ENCODE data around the gene TRIM40. TPM values are rescaled to one million over a fixed set of nuclear protein-coding genes. Genes with fewer than 3 reads are reported as not detected.

Gene TRIM40
- total and polyA plus RNA-seq, 2 of the 13 experiments (the other 11 are each of a cell fraction or from before 2014, with no cell fraction given) = 0.58 TPM; not detected in 1

DNA sequence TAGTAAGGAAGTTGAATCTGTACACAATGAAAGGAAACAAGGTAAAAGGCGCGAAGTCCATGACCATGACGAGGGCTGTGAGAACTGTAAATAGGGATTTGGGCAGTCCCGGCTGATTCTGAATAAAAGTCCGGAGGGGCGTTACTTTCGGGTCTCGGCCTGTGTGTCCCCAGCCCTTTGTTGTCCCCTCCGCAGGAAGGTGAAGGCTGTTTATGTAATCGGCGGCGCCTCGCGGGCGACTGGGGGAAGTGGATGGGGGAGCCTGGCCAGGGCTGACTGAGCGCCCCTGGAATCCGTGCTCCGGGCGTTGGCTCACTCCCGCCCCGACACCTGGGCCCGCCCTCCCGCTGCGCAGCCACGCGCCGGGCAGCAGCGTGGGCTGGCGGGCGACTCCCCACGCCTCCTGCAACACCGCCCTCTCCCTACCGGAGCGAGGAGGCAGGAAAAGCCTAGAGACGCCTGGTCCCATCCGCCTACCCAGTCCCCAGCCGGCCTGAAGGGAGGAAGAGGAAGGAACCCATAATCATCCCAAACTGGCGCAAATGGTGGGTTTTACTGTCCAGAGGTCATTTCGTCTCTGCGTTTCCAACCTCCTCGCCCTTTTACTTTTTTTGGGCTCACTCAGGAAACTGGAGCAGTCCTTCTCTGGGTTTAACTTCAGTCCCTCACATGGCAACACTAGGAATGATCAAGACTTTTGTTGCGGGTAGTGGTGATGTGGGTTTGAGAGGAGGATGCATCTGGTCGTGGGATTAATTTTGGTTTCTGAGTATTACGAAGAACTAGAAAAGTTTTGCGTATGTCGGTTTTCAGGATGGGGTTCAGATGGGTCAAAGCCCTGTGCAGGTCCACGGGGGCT lies 35.1 kb upstream of the TRIM40 start (continued):
- TF ChIP-seq, protein P1, sequence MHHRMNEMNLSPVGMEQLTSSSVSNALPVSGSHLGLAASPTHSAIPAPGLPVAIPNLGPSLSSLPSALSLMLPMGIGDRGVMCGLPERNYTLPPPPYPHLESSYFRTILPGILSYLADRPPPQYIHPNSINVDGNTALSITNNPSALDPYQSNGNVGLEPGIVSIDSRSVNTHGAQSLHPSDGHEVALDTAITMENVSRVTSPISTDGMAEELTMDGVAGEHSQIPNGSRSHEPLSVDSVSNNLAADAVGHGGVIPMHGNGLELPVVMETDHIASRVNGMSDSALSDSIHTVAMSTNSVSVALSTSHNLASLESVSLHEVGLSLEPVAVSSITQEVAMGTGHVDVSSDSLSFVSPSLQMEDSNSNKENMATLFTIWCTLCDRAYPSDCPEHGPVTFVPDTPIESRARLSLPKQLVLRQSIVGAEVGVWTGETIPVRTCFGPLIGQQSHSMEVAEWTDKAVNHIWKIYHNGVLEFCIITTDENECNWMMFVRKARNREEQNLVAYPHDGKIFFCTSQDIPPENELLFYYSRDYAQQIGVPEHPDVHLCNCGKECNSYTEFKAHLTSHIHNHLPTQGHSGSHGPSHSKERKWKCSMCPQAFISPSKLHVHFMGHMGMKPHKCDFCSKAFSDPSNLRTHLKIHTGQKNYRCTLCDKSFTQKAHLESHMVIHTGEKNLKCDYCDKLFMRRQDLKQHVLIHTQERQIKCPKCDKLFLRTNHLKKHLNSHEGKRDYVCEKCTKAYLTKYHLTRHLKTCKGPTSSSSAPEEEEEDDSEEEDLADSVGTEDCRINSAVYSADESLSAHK (CRISPR knock-in tag; IDR thresholded peaks at IDR 0.05; ENCODE audit: borderline replicate concordance) = no peak
- TF ChIP-seq SETDB1 (CRISPR knock-in tag; IDR thresholded peaks at IDR 0.05; ENCODE audit: borderline replicate concordance) (no peak), UBTF (CRISPR knock-in tag; IDR thresholded peaks at IDR 0.05) (peak; percentile 95), ZNF446 (CRISPR knock-in tag; IDR thresholded peaks at IDR 0.05) (peak; percentile 27; the same call in 1 of the 2 replicates), FOXA3 (CRISPR knock-in tag; IDR thresholded peaks at IDR 0.05) (peak; percentile 89), ZNF713 (CRISPR knock-in tag; IDR thresholded peaks at IDR 0.05) (peak; percentile 89; the same call in 1 of the 2 replicates), PREB (CRISPR knock-in tag; IDR thresholded peaks at IDR 0.05) (no peak), KLF15 (CRISPR knock-in tag; IDR thresholded peaks at IDR 0.05; ENCODE audit: borderline replicate concordance) (no peak), ZNF550 (CRISPR knock-in tag; IDR thresholded peaks at IDR 0.05; ENCODE audit: borderline replicate concordance) (peak; percentile 90; the same call in 1 of the 2 replicates), MBD4 (IDR thresholded peaks at IDR 0.05; ENCODE audit: borderline replicate concordance, low read length) (no peak), SIX4 (CRISPR knock-in tag; IDR thresholded peaks at IDR 0.05) (no peak), ZNF672 (CRISPR knock-in tag; IDR thresholded peaks at IDR 0.05) (no peak), EHMT2 (IDR thresholded peaks at IDR 0.05; ENCODE audit: borderline replicate concordance, low read depth, low read length) (no peak)
- TF ChIP-seq, protein P2, sequence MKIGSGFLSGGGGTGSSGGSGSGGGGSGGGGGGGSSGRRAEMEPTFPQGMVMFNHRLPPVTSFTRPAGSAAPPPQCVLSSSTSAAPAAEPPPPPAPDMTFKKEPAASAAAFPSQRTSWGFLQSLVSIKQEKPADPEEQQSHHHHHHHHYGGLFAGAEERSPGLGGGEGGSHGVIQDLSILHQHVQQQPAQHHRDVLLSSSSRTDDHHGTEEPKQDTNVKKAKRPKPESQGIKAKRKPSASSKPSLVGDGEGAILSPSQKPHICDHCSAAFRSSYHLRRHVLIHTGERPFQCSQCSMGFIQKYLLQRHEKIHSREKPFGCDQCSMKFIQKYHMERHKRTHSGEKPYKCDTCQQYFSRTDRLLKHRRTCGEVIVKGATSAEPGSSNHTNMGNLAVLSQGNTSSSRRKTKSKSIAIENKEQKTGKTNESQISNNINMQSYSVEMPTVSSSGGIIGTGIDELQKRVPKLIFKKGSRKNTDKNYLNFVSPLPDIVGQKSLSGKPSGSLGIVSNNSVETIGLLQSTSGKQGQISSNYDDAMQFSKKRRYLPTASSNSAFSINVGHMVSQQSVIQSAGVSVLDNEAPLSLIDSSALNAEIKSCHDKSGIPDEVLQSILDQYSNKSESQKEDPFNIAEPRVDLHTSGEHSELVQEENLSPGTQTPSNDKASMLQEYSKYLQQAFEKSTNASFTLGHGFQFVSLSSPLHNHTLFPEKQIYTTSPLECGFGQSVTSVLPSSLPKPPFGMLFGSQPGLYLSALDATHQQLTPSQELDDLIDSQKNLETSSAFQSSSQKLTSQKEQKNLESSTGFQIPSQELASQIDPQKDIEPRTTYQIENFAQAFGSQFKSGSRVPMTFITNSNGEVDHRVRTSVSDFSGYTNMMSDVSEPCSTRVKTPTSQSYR (CRISPR knock-in tag; IDR thresholded peaks at IDR 0.05; ENCODE audit: borderline replicate concordance) = peak; percentile 62
- TF ChIP-seq, protein P3, sequence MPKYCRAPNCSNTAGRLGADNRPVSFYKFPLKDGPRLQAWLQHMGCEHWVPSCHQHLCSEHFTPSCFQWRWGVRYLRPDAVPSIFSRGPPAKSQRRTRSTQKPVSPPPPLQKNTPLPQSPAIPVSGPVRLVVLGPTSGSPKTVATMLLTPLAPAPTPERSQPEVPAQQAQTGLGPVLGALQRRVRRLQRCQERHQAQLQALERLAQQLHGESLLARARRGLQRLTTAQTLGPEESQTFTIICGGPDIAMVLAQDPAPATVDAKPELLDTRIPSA (CRISPR knock-in tag; IDR thresholded peaks at IDR 0.05; ENCODE audit: borderline replicate concordance) = no peak
- TF ChIP-seq, protein P4, sequence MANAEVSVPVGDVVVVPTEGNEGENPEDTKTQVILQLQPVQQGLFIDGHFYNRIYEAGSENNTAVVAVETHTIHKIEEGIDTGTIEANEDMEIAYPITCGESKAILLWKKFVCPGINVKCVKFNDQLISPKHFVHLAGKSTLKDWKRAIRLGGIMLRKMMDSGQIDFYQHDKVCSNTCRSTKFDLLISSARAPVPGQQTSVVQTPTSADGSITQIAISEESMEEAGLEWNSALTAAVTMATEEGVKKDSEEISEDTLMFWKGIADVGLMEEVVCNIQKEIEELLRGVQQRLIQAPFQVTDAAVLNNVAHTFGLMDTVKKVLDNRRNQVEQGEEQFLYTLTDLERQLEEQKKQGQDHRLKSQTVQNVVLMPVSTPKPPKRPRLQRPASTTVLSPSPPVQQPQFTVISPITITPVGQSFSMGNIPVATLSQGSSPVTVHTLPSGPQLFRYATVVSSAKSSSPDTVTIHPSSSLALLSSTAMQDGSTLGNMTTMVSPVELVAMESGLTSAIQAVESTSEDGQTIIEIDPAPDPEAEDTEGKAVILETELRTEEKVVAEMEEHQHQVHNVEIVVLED (CRISPR knock-in tag; IDR thresholded peaks at IDR 0.05; ENCODE audit: borderline replicate concordance) = peak; percentile 80

Data from HepG2 (cell line).